ENCODE data around the gene ZNF618.

- TF ChIP-seq POLR2AphosphoS5 (IDR thresholded peaks at IDR 0.05): no peak
- no peak for TF ChIP-seq POLR2A (IDR thresholded peaks at IDR 0.05)
- TF ChIP-seq CTCF (IDR thresholded peaks at IDR 0.05): no peak
Measured at GRCh38 chr9:114021578-114021977, 145.5 kb downstream of the ZNF618 start.
